Activated T-helper 1 cell treated with anti-CD3 and anti-CD28 coated beads, Interleukin-12 subunit alpha, Interleukin-12 subunit beta, Interleukin-2, Interleukin-4 antibody, amounts not matched to agents 30 ng/mL and 10 ng/mL and 1 ng/mL, durations not matched to agents 14 hours and 24 hours and 36 hours (primary cell): ENCODE measurements around the gene PLCD1. TPM values are rescaled to one million over a fixed set of nuclear protein-coding genes. Genes with fewer than 3 reads are reported as not detected.
"Not testable (repeated sequence)": the region's sequence is repeated elsewhere in the genome, so short reads cannot be mapped to it uniquely, and the experiment has no call there.

Experiments
- DNase-seq: peaks from one replicate; pipeline ENCODE4 v3.0.0; 2021; ENCODE audit warnings: low spot score
- H3K27ac Mint-ChIP-seq: one replicate; pipeline ENCODE4 v1.8.0; 2021; ENCODE audit warnings: mild to moderate bottlenecking, mixed read lengths
- H3K27me3 Mint-ChIP-seq: one replicate; pipeline ENCODE4 v1.8.0; 2022; ENCODE audit warnings: mild to moderate bottlenecking, moderate library complexity, mixed read lengths; ENCODE audit not compliant: insufficient read depth
- H3K36me3 Mint-ChIP-seq: one replicate; pipeline ENCODE4 v1.8.0; 2021; ENCODE audit warnings: low read depth, mixed read lengths
- H3K4me1 Mint-ChIP-seq: one replicate; pipeline ENCODE4 v1.8.0; 2021; ENCODE audit warnings: low read depth, mixed read lengths
- H3K4me3 Mint-ChIP-seq: one replicate; pipeline ENCODE4 v1.8.0; 2021; ENCODE audit warnings: mild to moderate bottlenecking, moderate library complexity, mixed read lengths
- H3K9me3 Mint-ChIP-seq: one replicate; pipeline ENCODE4 v1.8.0; 2021; ENCODE audit warnings: mixed read lengths
- intact Hi-C: fragments of 100-400 bp; cut with micrococcal nuclease; formaldehyde crosslinking; loops from one replicate; pipeline ENCODE4 v1.15.1; 2024
- total RNA-seq: library from RNA; stranded (reverse); gene quantifications from 2 replicates; pipeline ENCODE4 v1.2.3, GENCODE V29; 2022

PLCD1 gene
- total RNA-seq, 1 donor from 2014 or later: 4.3 TPM

DNA sequence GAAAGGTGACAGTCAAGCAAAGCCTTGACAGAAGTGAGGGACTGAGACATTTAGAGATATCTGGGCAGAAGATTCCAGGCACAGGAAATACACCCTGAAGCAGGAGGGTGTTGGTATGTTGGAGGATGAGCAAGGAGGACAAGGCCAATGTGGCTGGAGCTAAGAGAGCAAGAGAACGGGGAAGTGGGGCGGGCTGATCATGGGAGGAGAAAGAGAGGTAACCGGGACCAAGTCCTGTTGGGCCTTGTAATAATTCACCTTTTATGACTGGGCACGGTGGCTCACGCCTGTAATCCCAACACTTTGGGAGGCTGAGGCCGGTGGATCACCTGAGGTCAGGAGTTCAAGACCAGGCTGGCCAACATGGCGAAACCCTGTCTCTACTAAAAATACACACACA, 4.1 kb upstream of the PLCD1 start:
- Mint-ChIP-seq H3K4me1 (peaks cover 31% of the 10 kb centered on the region), H3K27me3 (peaks cover 15% of the 10 kb centered on the region)
- DNase-seq, H3K36me3 Mint-ChIP-seq, H3K9me3 Mint-ChIP-seq, H3K27ac Mint-ChIP-seq, H3K4me3 Mint-ChIP-seq: not testable (repeated sequence)
- intact Hi-C loops: loop anchor here (10.0 kb wide), 1 partner anchor 1119 kb away; no protein-coding TSS in a partner anchor

DNA sequence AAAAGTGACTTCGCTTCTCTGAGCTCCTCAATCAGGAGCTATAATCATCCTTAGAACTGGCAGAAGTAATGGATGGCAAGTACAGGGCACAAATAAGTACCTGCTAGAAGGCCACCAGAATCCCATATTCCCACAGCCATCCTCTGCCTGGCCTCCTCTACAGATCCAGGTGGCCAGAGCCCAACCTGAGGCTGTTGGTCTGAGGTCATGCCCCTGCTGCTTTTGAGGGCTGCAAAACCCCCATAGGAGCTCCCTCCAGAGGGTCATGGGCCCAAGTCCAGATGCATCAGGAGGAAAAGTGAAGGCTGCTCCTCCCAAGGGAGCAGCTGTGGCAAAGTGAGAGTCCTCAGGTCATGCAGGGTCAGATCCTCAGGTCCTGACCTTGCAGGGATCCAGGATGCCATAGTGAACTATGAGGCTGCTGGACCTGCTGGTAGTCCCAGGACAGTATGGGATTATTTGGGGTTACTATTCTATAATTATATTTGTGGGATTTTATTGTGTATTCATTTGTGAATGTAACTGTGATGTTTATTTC, 3.0 kb upstream of the PLCD1 start:
- no peak for DNase-seq
- peaks cover 26% of the 10 kb centered on the region for H3K27me3 Mint-ChIP-seq
- H3K9me3 Mint-ChIP-seq: no peaks in the 10 kb centered on the region
- no peak overlapping the region for H3K4me3 Mint-ChIP-seq
- H3K27ac Mint-ChIP-seq: no peak overlapping the region
- peaks cover 3% of the 10 kb centered on the region for H3K36me3 Mint-ChIP-seq
- H3K4me1 Mint-ChIP-seq: peaks cover 26% of the 10 kb centered on the region
- intact Hi-C loops: loop anchor here (10.0 kb wide), 1 partner anchor 1118 kb away; no protein-coding TSS in a partner anchor

GRCh38 chr3:38031022-38031994, 1.9 kb upstream of the PLCD1 start:
- Mint-ChIP-seq H3K4me3 (peak overlapping the region; percentile 37), H3K36me3 (no peaks in the 10 kb centered on the region), H3K4me1 (peaks cover 21% of the 10 kb centered on the region), H3K9me3 (no peaks in the 10 kb centered on the region), H3K27me3 (peaks cover 30% of the 10 kb centered on the region), H3K27ac (no peak overlapping the region)
- intact Hi-C loops: loop anchor here (10.0 kb wide), 1 partner anchor 1117 kb away; no protein-coding TSS in a partner anchor
- no peak for DNase-seq

DNA sequence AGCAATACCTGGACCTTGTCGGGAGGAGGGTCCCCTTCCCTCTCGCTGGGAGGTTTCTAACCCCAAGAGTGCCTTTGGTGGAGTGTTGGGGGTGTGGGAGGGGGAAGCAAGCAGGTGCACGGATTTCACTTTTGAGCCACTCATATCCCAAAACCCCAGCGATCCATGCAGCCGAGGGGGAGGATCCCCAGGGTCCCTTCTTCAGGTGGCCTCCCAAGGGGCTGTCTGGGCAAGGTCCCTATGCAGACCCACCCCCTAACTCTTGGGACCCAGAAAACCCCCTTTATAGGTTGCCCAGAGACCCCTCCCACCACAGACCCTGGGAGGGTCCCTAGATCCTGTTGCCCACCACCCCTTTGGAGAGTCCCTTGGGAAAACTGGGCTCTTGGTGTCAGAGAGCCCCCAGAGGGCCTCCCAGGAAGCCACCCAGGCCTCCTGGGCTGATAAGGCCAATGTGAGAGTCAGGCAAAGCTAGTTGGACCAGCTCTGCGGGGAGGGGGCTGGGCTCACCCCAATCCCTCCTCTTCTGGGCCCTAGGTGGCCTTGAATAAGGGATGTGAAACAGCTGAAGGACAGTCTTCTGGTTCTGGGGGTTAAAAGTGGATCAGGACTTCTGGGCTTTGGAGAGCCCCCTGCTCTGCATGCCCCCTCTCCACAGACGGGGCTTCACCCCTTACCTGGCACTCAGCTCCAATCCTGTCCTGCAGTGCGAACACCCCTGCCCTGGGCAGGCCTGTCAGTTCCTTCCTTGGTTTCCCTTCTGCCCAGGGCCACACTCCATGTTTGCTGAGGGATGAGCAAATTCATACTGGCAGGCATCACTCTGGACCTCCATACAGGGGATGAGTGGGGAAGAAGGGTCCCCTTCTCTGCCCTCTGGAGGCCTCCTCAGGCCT, 932 bp upstream of the PLCD1 start:
- peaks cover 30% of the 10 kb centered on the region for H3K27me3 Mint-ChIP-seq
- H3K4me3 Mint-ChIP-seq: peak overlapping the region; percentile 37
- intact Hi-C loops: loop anchor here (10.0 kb wide), 1 partner anchor 1116 kb away; no protein-coding TSS in a partner anchor
- H3K36me3 Mint-ChIP-seq: no peaks in the 10 kb centered on the region
- no peaks in the 10 kb centered on the region for H3K9me3 Mint-ChIP-seq
- H3K27ac Mint-ChIP-seq: no peak overlapping the region
- DNase-seq: no peak
- H3K4me1 Mint-ChIP-seq: peaks cover 28% of the 10 kb centered on the region

DNA sequence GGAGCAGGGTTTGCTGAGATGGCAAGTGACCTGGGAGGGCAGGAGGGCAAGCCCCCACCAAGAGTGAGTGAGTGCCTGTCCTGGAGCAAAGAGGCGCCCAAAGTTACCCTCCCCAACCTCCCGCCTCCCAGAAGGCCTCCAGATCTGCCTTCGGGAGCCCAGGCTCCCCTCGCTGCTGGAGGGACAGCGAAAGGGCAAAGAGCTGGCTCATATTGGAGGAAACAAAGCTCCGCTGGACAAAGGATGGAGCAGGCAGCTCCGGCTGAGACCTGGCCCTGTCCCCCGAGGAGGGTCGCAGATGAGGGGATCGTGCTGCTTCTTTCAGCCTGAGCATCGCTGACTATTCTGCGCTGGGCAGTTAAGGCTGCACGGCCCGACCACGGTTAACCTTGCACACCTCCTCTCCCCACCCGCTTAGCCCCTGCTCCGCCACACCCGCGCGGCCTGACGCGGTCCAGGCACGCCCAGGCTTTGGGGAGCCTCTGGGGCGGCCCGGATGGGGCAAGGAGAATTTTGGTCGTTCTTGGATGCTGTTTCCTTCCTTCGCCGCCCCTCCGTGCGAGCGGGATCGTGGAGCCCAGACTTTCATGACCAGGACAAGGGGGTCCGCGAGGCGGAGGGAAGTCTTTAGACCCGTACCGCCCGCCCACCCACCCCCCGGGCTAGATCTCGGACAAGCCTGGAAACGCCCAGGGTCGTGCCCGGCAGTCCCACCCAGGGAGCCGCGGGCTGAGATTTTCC, 651 bp downstream of the PLCD1 start:
- H3K4me3 Mint-ChIP-seq: peak overlapping the region; percentile 69
- H3K27me3 Mint-ChIP-seq: peaks cover 29% of the 10 kb centered on the region
- peaks cover 38% of the 10 kb centered on the region for H3K4me1 Mint-ChIP-seq
- intact Hi-C loops: loop anchor here (1.0 kb wide), 1 partner anchor 10 kb away; no protein-coding TSS in a partner anchor
- no peaks in the 10 kb centered on the region for H3K36me3 Mint-ChIP-seq
- H3K27ac Mint-ChIP-seq: peak overlapping the region; percentile 59
- DNase-seq: no peak
- H3K9me3 Mint-ChIP-seq: no peaks in the 10 kb centered on the region

DNA sequence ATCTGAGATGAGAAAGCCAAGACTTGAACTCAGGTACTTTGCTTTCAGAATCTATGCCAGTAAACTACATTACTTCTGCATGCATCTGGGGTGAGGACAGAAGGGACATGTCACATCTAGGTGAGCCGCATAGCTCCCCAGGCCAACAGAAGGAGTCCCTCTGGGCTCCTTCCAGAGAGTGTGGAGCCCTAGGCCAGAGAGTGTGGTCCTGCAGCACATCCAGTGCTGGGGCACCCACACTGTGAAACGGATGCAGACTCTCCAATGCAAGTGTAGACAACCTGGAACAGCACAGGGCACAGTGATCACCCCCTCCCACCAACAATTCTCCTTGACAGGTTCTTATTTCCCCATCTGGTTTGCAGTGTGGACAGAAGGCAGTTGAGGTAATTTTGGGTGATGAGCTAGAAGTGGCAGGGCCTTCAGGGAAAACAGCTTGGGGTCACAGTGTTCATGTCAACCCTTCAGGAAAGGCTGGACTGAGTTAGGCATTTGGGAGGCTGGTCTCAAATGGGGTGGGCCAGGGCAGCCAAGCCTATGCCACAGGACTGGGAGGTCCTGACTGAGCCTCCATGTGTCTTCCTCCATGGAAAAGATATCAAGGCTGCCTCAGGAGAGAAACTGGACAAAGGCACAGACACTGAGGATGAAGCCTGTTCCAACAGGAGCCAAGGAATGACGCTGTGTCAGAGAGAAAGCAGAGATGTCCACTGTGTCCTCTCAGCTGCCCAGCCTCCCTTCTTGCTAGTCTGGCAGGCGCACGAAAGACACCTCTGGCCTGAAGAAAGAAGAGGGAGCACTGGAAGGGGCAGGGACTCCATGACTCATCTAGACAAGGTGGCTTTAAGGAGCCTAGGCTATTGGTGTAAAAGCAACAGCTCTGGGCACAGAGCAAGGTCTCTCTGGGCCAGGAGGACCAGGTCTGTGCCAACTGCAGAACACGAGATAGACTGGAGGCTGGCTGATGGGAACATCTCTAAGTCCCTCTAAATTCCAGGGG, 1.7 kb downstream of the PLCD1 start:
- intact Hi-C loops: no loop called here

DNA sequence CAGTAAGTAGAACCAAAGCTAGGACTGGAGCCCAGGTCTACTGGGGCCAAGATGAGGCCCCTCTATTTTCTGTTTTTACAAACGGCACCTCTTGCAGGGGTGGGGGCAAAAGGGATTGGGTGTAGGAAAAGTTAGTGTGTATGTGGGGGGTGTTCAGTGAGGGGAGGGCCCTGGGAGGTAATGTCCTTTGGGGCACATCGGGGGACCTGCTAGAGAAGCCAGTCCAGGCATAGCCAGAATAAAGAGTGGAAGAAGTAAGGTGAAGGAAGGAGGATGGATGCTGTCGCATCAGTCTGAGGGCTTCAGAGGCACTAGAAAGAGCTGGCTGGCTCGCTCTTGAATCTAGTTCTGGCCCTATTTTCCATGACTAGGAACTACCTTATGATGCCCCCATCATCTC, 2.6 kb downstream of the PLCD1 start:
- no peak for DNase-seq
- Mint-ChIP-seq H3K27ac (no peak overlapping the region), H3K4me1 (peaks cover 51% of the 10 kb centered on the region), H3K27me3 (peaks cover 28% of the 10 kb centered on the region), H3K4me3 (no peak overlapping the region), H3K9me3 (no peaks in the 10 kb centered on the region), H3K36me3 (no peaks in the 10 kb centered on the region)
- intact Hi-C loops: no loop called here

More for the DNA sequence above, 1.7 kb downstream of the PLCD1 start:
- peaks cover 28% of the 10 kb centered on the region for H3K27me3 Mint-ChIP-seq
- peak overlapping the region; percentile 59 for H3K27ac Mint-ChIP-seq
- H3K9me3 Mint-ChIP-seq: no peaks in the 10 kb centered on the region
- peak overlapping the region; percentile 69 for H3K4me3 Mint-ChIP-seq
- no peaks in the 10 kb centered on the region for H3K36me3 Mint-ChIP-seq
- H3K4me1 Mint-ChIP-seq: peaks cover 43% of the 10 kb centered on the region
- no peak for DNase-seq

GRCh38 chr3:38022896-38023709, 6.3 kb downstream of the PLCD1 start:
- DNase-seq: no peak
- Mint-ChIP-seq H3K4me1 (peaks cover 43% of the 10 kb centered on the region), H3K36me3 (peaks cover 3% of the 10 kb centered on the region), H3K27ac (peak overlapping the region; percentile 79), H3K27me3 (peaks cover 11% of the 10 kb centered on the region), H3K9me3 (no peaks in the 10 kb centered on the region), H3K4me3 (peak overlapping the region; percentile 93)
- intact Hi-C loops: no loop called here

DNA sequence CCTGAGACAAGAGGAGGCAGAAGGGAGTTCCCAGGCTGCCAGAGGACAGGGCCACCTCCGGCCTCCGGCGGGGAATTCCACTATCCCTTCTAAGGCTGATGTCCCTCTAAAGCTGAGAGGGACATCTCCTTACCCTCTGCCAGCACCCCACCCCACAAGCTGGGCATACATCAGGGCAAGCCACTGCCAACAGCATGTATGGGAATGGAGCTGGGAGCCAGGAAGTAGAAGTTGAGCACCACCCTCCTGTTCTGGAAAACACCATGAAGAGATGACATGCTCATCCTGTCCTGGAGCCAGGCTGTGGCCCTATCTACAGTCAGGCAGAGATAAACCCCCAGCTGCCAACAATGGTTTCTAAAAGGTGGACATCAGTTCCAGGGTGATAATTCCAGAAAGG, 7.1 kb downstream of the PLCD1 start:
- Mint-ChIP-seq H3K9me3 (no peaks in the 10 kb centered on the region), H3K27ac (no peak overlapping the region), H3K27me3 (peaks cover 3% of the 10 kb centered on the region), H3K36me3 (peaks cover 3% of the 10 kb centered on the region), H3K4me3 (no peak overlapping the region), H3K4me1 (peaks cover 42% of the 10 kb centered on the region)
- no peak for DNase-seq
- intact Hi-C loops: no loop called here

- intact Hi-C loops: no loop called here
- H3K4me3 Mint-ChIP-seq: no peak overlapping the region
- H3K27me3 Mint-ChIP-seq: no peaks in the 10 kb centered on the region
- no peak overlapping the region for H3K27ac Mint-ChIP-seq
- DNase-seq: no peak
- peaks cover 11% of the 10 kb centered on the region for H3K36me3 Mint-ChIP-seq
- H3K4me1 Mint-ChIP-seq: peaks cover 42% of the 10 kb centered on the region
- peaks cover 4% of the 10 kb centered on the region for H3K9me3 Mint-ChIP-seq
These were observed 8.2 kb downstream of the PLCD1 start for GRCh38 chr3:38021196-38021595.
